Activated CD4-positive, alpha-beta T cell treated with anti-CD3 and anti-CD28 coated beads, Interleukin-2, Interleukin-4, amounts not matched to agents 100 ng/mL and 50 ng/mL, durations not matched to agents 16 hours and 8 hours (primary cell): ENCODE data around the gene S100A1.

ENCODE experiments used
- DNase-seq: peaks from one replicate; pipeline ENCODE4 v3.0.0-alpha.2; 2020; ENCODE audit warnings: low spot score

The S100A1 gene

GRCh38 chr1:153610811-153611301, 17.4 kb upstream of the S100A1 start:
- DNase-seq = no peak

DNA sequence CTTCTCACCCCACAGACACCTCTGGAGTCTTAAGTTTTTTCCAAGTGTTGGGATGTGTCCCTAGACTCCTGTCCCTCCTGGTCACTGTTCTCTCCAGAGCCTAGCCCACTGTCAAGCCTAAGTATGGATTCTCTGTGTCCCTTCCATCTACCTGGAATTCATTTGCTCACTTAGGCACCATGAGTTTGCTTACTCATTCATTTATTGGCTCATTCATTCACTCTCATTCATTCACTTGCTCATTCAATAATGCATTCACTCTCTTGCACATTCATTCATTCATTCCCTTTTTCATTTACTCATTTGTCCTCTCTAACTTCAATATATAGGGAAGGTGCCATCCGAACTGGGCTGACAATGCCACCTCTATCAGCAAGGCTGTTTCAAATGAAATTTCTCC, 16.9 kb upstream of the S100A1 start:
- DNase-seq = no peak

DNA sequence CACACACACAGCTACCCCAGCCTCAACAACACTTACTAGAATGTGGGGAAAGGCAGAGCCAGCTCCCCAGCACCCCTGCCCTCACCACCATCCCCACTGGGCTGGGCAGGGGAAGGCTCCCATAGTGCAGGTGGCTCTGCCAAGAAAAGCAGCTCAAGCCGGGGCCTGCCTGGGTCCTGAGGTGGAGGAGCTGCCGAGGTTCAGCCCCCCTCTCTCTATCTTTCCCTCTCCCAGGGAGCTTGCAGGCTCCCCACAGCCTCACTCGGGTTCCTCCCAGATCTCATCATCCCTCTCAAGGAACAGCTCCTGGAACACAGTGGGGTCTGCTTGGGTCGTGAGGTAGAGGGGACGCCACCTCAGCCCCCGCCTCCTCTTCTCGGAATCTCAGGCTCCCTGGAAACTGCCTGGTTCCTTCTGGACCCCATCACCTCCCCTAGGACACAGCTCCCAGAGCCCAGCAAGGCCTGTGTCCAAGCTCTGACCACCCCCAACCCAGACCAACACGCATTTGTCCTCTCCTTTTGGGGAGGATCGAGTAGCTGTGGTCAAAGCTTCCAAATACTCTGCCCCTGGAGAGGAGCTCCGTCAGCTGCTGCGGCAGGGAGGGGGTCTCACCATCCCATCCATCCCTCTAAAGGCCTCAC, 16.0 kb upstream of the S100A1 start:
- no peak for DNase-seq

GRCh38 chr1:153612755-153613331, 15.4 kb upstream of the S100A1 start, which contains the start of gene S100A16:
S100A16 (minus strand) TSS chr1:153613137; CDS start chr1:153608151, 4,986 bp downstream.
- DNase-seq = no peak

GRCh38 chr1:153613406-153613805, 14.8 kb upstream of the S100A1 start:
- no peak for DNase-seq

- DNase-seq = no peak
Measured at GRCh38 chr1:153614189-153614900, 13.9 kb upstream of the S100A1 start.

DNA sequence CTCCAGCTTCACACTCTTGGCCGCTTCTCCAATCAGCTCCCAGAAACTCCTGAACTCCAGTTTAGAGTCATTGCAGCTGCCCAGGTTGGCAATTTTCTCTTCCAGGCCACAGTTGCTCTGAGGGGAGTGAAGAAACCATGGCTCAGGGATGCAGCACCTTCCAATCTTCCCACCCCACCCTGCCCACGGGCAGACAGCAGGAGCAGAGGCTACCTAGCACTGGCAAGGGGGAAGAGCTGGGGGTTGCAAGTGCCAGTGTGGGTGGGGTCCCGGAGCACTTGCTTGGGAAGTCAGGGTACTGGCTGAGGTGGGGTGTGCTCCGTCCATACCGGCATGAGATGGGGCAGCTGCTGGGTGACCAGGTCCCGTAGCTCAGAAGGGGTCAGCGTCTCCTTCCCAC, 13.3 kb upstream of the S100A1 start:
- DNase-seq = no peak

GRCh38 chr1:153615406-153615805, 12.8 kb upstream of the S100A1 start:
- DNase-seq = no peak

DNA sequence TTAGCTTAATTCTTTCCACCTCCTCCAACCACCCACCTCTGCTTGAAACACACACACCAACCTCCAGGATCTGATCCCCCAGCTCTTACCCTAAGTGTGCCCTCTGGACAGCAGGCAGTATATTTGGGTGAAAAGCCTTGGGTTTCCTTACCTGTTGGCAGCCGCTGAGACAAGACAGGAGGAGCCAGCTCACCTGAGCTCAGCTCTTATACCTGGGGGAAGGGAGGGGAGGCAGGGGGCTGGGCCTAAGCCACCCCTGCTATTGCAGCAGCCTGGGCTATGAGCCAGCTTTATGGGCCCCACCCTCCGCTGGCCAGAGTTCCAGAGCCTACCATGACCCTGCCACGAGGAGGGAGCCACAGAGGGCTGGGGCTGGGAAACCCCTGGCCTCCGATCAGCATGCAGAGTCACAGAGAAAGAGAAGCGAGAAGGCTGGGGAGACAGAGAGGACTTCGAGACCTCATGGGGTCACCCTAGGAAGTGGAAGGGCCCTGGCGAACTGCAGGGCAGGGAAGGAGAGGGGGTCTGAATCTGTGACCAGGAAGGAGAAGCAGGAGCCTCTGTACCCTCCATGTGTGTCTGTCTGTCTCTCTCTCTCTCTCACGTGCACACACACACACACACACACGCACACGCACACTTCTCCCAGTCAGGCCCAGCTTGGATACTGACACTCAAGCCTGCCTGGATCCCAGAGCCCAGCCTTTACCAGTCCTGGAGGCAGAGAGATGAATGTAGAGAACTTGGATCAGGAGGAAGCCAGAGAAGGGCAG, 11.9 kb upstream of the S100A1 start, which contains the start of gene S100A14:
Gene S100A14, minus strand, starts transcription at position 182 of the 773 bp plus-strand sequence. CDS start 467 bp downstream, outside the sequence.
- no peak for DNase-seq

DNA sequence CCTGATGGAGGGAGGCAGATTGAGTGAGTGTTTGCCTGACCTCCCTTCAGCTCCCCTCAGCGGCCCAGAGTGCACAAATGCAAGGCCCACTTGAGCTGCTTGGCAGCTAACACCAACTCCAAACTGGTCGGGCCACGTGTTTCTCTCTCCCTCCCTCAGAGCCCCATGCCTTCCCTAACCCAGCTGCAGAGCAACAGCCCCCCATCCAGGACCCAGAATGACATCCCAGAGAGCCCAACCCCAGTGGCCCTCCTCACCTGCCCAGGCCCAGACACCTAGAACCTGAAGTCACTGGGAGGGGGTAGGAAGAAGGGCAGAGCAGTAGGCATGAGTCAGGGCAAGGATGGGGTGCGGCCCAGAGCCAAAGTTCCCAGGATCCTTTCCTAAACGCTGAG, 11.3 kb upstream of the S100A1 start:
- no peak for DNase-seq

DNA sequence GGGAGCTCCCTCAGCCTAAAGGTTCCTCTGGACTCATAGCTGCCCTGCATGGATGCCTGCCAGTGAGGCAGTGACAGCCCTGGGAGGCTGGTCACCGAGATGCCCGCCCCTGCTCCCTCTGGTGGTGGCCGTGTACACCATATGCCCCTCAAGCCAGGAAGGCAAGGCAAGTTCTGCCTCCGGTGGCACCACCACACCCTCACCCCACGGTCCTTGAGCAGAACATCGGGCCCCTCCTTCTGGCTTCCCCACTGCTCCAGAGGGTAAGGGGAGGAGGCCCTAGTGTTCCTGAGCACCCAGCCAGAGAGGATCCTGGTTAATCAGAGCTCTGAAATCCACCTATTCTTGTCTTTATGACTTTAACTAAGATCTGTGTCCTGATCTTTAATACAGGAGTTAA, 10.6 kb upstream of the S100A1 start:
- DNase-seq = peak; percentile 78

DNA sequence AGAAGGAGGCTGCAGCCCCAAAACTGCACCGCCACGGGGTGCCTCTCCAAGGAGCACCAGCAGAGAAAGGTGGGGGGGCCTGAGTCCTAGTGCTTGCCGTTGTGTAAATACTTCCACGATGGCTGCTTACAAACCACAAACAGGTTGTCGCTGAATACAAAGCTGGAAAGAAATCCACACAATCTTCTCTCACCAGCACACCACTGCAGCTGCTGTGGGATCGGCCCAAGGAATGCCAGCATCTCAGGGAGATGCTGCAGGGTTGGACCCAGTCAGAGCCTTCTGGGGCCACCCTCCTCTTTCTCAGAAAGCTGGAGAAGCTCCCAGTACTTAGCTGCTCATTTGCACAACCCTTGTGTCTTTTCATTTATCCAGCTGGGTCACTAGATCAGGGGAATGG, 9.1 kb upstream of the S100A1 start:
- no peak for DNase-seq

DNA sequence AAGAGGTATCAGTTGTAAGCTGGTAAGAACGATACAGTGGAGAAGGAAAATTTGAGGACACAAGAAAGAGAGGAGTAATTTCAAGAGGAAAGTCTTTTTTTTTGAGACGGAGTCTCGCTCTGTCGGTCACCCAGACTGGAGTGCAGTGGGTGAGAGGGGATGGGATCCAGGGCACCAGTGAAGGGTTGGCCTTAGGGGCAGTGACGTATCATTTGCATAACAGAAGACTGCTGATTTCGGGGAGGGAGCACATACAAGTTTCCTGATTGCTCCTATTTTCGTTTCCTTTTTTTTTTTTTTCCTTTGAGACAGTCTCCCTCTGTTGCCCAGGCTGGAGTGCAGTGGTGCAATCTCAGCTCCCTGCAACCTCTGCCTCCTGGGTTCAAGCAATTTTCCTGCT, 5.1 kb upstream of the S100A1 start:
- DNase-seq = no peak

GRCh38 chr1:153624965-153625611, 3.1 kb upstream of the S100A1 start:
- no peak for DNase-seq

DNA sequence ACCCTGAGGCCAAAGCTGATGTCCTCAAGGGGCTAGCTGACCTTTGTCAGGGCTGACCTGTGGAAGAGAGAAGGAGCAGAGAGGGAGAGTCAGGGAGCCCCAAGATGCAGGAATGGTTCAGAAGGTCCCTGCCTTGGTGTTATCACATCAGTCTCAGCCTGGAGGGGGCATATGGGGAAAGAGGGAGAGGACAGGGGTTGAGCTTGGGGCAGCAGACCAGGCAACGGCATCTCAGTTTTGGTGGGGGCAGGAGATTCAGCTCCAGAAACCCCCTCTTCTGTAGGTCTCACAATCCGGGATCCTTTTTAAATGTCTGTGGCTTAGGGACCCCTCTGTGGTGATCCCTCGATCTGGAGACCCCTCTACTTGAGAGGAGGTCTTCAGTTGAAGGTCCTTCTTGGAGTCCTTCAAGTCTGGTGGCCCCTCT, 1.7 kb upstream of the S100A1 start:
- no peak for DNase-seq

DNA sequence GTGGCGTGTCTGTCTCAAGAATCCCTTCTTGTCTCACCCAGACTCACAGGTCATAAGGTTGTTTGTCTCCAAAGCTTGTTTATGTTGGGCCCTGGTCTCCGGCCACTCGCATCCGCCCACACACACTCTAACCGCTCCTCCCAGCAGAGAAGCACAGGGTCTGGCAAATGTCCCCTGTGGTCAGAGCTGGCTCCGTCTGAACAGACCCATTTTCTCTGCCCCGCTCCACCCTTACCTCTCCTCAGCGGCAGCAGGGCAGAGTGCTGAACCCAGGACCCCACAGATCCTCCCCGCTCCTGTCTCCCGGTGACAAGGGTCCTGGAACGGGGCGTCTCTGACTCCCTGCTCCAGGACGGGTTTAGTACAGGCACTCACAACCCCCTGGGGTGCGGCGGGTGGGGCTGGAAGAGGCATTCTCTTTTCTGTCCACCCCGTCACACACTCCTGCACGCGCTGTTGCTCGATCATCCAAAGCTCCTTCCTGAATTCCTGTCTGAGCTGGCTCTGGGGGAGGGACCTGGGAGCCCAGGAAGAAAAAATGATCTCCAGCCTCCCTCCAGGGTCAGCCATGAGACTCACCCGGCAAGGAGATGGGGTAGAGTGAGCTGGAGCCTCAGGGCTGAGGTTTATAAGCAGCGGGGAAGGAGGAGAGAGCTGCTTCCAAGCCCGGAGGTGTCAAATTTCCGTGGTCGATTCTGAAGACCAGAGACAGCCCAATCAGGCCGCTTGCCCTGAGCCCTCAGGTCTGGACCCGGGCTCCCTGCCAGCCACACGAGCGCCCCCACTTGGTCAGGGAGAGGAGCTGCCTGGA, 1.1 kb upstream of the S100A1 start, which contains the start of gene S100A13:
Gene S100A13, minus strand, starts transcription at position 602 of the 811 bp plus-strand sequence. CDS start 1,033 bp downstream, outside the sequence.
- DNase-seq = no peak

DNA sequence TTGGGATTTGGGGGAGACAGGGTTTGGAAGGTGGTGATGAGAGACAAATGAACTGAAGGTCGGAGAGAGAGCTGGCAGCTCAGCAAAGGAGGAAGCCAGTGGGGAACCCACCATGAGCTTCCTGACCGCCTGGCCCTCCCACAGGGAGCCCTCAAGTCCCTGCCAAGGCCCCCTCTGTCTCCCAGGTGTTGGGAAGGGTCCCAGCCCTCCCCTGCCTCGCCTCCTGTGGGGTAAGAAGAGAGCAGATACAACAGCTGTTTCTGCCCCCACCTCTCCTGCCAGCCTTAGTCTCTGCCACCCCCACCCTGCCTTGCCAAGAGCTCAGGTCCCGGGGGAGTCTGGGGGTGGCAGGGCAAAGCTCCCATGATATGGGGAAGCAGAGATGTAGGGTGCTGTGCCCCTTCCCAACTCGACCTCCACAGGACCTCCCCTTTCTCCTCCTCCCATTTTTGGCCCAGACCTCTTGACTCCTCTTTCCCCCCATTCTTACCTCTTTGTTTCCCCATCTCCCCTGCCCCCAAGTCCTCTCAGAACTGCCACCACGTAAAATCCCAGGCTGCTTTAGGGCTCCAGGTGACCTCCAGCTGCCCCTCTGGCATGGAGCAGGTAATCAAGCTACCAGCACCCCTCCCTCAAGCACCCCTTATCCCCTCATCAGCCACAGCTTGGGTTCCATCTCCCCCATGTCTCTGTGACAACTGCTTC, 556 bp downstream of the S100A1 start:
- DNase-seq = no peak

GRCh38 chr1:153629343-153629665, 1.1 kb downstream of the S100A1 start:
- DNase-seq = no peak

DNA sequence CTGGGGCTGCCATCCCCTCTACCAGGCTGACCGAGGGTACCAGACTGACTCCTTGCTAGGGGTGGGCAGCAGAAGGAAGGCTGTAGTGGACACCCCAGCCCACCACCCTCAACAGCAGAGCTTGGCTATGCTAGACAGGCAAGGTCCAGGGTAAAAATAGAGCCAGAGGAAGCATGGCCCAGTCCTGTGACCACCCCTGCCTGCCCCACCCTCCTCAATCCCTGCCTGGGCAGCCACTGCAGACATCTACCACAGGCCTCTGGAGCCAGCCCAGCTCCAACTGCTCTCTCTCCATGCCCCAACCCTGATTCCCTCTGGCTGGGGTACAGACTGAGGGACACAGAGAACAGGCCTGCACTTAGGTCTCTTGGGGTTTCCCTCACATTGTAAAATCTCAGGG, 1.7 kb downstream of the S100A1 start:
- no peak for DNase-seq

DNA sequence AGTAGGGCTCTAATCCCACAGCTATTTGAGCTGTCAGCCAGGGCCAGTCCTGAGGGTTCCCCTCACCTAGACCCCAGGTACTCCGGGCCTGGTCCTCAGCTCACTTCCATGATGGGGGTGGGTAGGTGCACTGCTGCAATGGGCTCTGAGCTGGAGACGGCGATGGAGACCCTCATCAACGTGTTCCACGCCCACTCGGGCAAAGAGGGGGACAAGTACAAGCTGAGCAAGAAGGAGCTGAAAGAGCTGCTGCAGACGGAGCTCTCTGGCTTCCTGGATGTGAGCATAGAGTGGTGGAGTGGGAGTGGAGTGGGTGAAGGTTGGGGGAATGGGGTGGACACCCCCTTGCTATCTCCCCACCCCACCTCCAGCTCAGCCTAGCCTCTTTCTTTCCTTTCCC, 2.1 kb downstream of the S100A1 start:
- DNase-seq = no peak
